Smooth muscle cell of the brain vasculature (primary cell): ENCODE data around the gene NT5DC3.

Experiments
- DNase-seq: peaks from one replicate; pipeline ENCODE4 v3.0.0-alpha.2; 2012; ENCODE audit warnings: low read depth, low spot score

Gene NT5DC3

DNA sequence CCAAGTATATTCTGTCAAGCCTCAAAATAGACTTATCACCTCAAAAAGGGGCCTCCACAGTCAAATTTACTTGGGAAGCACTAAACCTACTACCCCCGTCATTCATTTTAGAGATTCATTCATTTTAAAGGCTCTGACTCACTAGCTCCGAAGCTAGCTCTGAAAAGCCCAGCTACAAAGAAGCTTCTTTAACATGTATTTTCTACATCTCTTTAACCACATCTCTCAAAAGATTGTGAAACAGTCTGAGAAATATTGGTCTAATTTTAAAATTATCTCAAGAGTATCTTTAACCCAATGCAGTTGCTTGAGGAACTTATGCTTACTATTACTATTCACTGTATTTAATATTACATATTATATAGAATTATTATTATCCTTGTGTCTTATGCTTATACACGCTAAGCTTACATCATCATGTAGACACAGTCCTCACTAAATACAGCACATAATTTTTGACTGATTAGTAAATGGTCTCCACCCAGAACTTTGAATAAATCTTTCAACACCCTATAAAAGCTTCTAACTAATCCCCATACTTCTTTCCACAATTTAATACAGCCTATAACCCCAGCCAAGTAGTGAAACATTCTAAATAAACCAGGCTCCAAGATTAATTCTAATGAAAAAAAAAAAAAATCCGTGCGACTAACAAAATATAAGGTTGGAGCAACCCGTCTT is 7.8 kb downstream of the NT5DC3 start:
- no peak for DNase-seq

DNA sequence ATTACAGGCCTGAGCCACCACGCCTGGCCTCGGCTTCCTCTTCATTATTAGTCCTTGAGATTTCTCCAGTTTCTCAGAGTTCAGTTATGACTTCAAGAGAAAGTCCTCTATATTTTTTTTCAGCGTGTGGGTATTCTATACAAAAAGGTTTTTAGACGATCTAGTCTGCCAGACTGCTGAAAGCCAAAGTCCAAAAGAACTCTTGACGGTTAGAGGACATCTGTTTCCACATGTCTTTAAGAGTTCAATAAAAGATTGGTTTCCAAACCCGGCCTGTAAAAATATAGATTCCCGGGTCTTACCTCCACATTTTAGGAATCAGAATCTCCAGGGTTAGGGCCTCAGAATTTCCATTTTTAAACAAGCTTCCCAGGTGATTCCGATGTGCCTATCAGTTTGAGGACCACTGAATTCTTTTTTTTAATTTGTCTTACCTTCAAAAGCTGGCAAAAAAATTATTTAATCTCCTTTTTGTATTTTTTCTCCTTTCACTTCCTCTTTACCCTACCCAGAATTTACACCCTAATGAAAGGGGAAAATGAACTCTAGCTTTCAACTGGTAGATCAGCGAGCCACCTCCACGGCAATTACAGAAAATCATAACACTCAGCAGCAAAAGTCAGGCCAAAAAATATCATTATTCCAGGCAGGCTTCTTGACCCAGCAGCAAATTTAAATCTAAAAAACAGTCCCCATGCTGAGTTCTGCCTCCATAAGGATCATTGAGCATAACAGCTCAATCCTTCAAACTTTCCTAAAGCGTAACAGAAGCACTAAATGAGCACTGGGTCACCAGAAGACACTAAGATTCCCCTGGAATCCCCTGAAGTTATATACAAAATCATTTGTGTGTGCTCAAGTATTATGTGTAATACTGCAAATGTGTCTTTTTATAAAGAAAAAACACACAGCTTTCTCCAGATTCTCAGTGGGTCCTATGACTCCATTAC is 8.7 kb downstream of the NT5DC3 start:
- no peak for DNase-seq

DNA sequence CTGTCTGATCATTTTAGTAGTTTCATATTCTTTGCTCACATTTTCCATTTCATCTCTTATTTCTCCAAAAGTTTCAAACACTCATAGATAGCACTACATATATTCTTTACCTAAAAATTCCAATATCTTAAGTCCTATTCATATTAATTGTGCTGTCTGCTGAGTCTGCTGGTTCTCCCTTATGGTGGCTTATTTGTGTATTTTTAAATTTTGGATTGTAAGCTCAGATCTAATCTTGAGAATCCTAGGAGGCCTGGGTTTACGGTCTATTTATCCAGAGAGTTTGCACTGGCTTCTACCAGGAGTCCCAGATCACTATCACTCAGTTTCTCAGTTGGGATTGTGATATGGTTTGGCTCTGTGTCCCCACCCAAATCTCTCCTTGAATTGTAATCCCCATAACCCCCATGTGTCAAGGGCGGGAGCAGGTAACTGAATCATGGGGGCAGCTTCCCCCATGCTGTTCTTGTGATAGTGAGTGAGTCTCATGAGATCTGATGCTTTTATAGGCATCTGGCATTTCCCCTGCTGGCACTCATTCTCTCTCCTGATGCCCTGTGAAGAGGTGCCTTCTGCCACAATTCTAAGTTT is 10.2 kb downstream of the NT5DC3 start:
- DNase-seq: no peak

DNA sequence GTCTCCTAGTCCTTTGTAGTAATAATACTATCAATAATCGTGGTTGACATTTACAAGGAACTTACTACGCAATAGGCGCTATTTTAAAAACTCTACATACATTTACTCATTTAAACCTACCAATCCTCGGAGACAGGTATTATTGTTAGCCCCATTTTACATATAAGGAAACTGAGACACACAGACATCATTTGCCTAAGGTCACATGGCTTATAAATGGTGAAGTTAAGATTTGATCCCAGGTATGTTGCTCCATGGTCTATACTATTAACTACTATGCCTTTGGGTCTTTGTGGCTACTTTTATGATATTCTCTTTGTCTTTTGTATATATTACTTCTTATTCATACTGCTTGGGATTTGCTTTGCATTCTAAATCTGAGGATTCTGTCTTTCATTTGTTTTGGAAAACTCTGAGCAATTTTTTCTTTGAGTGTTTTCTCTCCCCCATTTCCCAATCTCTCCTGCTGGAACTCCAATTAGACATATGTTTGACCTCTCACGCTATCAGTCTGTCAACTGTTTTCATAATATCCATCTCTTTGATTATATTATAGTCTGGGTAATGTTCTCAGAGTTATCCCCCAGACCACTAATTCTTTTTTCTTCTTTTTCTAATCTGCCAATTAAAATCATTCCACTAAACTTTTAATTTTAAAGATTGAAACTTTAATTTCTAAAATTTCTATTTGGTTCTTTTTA is 10.9 kb downstream of the NT5DC3 start:
- DNase-seq: no peak

DNA sequence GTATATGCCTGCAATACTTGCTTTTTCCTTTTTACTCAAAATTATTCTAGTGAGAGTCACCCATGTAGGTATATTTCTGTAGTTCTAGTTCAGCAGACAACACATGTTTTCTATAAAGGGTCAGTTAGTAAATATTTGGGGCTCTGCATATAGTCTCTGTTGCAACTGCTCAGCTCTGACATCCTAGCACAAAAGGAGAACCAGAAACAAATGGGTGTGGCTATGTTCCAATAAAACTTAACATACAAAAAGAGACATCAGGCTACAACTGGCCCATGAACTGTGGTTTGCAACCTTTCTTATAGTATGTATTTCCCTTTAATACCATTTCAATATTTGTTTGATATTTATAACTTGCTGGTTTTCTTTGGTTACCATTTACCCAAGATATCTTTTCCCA is 11.9 kb downstream of the NT5DC3 start:
- no peak for DNase-seq

DNA sequence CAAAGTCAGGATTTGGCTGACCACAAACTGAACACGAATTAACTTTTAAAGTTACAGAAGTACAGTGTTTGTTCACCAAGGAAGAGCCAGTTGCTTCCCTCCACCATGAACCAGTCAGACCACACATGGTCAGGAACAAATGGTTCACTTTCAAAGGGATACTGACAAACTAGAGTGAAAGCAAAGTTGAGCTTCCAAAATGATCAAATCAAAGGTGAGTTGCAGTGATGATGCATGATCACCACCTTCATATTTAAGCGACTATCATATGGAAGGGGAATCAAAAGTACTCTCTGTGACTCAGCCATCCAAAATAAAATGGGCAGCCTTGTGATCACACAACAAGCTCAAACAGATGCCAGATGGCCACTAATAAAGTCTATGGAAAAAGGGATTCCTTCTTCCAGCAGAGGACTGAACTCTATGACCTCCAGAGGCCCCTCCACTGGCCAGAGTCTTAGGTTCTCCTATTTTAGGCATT is 13.1 kb downstream of the NT5DC3 start:
- DNase-seq: no peak

DNA sequence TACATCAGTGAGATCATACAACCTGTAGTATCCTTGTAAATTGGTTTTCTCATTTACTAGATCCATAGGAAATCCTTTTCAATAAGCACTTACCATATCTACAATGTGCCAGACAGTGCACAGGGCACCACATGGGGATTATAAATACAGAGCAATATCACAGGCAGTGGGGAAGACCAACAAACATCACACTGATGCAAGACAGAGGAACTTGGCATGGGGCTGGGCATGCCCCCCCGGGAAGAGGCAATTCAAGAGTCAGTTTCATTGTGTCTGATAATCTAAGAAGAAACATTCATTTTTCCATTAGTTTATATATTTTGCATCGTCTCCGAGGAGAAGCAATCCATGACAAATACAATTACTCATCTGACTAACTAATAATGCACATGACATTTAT is 16.2 kb downstream of the NT5DC3 start:
- no peak for DNase-seq

DNA sequence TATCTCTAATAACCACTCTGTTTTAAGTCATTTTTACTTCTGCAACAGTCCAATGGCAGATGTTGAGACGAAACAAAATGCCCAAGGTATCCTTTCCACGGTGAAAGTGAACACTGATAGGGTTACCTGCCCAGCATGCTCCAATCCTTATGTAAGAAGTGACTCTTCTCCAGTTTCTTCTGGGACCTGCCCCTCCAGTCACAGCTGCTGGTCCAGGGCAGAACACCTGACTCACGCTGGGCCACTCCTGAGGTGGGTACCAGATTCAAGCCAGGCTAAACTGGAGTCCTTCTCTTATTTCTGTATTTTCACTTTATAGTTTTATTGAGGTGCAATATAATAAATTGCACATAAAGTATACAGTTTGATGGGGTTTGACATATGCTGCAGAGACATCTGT is 16.7 kb downstream of the NT5DC3 start:
- no peak for DNase-seq

DNA sequence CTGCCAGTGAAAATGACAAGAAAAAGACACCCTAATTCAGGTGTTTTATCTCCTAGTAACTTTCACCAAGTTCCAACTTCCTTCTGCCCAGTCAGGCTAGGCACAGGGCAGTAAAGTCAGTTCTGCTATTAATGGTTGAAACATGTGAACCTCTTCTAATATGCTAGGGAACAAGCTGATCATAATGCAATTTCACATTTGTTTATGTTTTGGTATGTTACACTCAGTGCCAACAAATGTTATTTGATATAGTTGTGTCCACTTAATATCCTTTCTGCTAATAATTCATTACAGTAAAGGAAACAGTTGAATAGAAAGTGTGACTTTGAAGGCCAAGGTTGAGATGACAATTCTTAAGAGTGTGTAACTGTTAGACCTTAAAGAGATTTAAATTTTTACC is 17.2 kb downstream of the NT5DC3 start:
- DNase-seq: no peak

DNA sequence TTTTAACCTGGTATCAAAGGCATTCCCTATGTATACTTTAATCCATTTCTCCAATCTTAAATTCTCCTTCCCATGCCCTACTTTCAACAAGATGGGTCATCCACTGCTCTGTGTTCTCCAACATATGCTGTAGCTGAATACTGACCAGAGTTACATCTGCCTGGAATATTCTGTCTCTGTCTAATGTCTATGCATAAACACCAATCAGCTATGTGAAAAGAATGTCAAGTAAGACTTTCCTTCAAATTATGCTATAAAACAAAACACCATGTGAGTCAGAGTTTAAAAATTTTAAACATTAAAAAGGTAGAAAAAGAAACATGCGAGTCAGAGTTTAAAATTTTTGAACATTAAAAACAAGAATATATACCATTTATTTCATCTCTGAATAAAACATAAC is 19.3 kb downstream of the NT5DC3 start:
- no peak for DNase-seq

DNA sequence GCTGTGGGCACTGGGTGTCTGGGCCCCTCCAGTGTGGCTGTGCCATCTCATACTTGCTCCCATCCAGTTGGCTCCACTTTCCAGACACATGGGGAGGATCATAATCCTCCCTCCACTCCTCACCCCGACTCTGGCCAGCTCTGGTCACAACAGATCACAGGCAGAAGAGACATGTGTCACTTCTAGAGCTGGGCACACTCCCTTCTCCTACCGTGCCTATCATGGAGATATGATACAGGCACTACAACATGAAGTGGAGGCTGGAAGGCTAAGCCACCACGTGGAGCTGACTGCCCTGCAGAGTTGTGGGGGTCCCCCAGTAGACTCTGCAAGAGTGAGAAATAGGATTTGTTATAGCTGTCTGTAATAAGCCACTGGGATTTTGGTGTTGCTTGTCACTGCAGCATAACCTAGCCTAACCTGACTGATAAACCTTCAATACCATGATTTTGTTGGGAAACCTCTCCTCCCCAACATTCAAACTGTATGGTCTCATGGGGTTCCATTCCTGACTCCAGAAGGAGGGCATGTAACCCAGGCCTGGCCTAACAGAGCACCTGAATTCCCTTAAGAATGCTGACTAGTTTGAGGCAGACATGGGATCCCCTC is 20.0 kb downstream of the NT5DC3 start:
- no peak for DNase-seq

DNA sequence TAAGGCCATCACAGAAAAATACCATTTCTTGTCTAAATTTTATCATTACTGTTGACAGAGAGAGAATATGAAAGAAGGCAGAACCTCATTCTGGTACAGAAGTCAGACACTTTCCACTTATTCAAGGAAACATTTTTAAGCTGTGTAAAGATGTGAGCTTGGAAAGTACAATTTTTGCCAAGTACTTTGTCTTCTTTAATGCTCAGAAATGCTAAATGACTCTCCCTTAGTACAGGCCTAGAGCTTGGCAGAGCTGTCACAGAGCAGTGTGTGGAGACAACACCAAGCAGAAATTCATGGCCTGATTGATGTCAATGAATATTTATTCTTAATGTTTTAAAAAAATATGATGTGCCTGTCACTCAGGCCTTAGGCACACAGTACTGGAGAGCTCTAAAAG is 20.7 kb downstream of the NT5DC3 start:
- no peak for DNase-seq

DNA sequence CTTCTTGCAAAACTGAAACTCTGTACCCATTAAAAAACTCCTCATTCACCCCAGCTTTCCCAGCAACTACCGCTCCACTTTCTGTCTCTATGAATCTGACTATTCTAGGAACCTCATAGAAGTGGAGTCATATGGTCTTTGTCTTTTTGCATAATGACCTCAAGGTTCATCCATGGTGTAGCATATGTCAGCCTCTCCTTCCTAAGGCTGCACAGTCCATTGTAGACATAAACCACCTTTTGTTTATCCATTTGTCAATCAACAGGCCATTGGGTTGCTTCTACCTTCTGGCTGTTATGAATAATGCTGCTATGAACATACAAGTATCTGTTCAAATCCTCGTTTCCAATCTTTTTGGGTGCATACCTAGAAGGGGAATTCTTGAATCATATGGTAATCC is 21.1 kb downstream of the NT5DC3 start:
- DNase-seq: no peak

DNA sequence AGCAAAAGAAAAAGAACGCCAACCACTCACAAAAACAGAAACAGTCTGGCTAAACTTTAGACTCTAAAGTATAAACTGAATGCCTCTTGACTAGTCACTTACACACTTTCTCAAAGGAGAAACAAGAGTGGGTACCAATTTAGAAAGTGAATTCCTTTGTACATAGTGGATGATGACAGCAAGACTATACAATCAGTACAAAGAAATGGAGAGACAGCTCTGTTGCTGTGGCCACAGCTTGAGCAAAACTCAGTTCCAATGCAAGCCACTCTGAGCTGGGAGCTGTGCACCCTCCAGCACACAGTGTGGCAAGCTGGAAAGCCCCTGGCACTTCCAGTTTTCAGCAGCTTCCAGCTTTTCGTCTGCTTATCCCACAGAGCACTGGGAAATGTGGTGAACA is 21.7 kb downstream of the NT5DC3 start:
- no peak for DNase-seq

DNA sequence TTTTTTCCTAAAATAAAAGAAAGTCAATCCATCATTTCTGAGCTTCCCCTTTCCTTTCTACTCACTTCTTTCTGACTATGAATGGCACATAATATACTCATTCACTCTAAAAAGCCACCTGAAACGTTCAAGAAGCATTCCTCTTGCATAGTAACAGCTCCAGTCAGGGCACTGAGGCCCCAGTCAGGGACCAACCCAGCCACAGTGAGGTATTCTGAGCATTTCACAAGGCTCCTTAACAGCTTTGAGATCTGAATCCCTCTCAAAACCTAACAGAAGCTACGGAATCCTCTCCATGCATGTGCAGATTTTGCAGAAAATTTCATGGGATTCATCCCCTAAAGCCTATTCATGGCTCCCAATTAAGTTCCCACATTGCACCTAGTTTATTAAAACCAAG is 23.2 kb downstream of the NT5DC3 start:
- no peak for DNase-seq

DNA sequence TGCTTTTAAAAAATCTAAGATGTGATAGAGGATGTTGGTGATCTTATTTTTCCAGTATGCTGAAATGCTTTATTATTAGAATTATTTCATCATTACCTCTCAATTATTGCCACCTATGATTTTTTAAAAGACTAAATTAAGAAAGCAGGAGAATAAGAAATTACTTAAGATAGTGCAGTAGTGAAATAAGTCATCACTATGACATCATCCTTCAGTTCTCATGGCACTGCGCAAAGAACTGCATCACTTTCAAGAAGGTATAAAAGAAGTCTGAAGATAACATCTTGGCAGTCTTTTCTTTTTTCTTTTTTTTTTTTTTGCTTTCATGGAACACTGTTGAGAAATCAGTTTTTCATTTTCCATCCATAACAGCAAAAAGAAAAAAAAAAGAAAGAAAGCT is 24.4 kb downstream of the NT5DC3 start:
- no peak for DNase-seq

DNA sequence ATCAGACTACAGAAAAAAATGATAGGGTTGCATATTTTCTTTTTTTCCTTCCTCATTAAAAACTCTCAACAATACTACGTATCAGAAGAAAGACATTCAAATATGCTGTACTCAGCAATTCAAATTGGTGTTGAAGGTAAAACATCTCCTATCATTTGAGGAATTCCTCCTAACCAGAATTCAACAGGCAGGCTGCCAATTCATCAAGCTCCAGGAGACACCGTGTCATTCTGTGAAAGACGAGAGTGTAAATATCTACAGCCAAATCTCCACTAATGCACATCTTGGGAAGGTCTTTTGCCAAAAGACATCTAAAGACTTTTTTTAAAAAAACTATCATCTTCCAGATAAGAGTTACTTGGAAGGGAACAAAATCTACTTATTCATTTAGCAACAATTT is 26.6 kb downstream of the NT5DC3 start:
- DNase-seq: no peak

DNA sequence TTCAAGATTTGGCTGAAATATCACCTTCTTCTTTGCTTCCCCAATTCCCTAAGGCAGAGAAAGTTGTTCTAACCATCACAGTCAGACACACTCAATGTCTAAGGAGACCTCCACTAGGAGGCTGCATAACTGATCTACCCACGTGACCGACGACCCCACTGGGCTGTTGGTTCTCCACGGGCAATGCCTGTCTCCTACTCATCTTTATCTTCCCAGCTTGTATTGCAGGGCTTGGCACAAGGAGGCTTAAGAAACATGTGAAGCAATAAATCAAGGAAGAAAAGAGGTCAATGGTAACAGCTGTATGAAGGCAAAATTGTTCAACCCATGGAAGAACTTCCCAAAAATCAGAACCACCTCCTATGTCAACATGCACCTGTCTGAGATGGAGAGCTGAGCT is 27.1 kb downstream of the NT5DC3 start:
- DNase-seq: no peak

DNA sequence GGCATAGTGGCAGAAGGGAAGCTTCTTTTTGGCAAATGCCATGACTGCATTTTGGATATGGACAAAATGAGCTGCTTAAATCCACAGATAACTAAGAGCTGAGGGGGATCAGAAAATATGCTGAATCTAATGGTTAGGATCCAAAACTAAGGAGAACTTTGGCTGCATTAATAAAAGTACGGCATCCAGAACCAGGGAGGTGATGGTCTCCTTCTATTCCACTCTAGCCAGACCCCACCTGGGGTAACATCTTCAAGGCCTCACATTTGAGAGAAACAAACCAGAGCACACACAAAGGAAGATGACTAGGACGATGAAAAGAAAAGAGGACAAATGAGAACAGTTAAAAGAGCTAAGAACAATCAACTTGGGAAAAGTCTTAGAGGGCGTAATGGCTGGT is 27.6 kb downstream of the NT5DC3 start:
- DNase-seq: no peak

DNA sequence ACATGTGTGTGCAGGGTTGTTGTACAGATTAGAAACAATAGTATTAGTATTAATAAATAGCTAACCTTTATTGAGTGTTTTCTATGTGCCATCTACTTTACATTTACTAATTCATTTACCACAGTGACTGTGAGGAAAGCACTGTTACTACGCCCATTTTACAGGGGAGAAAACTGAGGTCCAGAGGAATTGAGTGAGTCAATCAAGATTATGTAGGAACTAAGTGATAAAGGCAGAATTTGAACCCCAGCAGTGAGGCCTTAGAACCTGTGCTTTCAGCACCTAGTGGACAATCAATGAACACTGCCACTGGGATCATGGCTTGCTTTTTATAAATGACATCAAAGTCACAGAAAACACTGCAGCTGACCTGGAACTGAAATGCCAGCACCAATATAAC is 28.2 kb downstream of the NT5DC3 start:
- DNase-seq: no peak

DNA sequence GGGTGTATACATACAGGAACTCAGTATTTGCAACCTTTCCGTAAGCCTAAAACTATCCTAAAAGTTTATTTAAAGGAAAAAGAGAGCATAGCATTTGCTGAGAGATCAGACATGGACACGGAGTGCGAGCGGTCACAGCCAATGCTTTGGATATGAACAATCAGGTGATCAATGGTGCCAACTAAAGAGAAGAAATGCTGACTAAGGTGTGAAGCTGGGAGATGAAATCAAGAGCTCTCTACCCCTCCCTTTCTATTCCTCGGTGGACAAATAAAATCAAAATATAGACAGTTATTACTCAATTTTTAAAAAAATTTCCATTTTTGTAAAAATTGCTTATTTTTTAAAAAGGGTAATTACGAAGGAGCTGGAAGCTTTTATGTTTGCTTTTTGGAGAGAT is 29.2 kb downstream of the NT5DC3 start:
- no peak for DNase-seq

DNA sequence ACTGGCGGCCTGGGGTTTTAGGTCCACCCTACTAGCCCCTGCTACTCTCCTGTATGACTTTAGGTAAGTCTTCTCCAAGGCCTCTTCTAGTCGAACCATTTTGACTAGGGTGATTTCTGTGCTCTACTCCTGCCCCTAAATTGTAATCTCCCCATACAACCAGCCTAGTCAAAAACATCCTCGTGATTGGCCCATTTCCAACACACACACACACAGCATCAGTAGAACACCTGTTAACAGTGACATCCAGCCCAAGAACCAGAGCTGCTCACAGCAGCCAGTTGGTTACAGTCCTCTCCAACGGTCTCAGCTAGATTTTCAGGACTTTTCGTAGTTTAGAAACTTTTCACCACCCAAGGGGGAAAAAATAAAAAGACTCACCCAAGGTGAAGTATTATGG is 30.9 kb downstream of the NT5DC3 start:
- no peak for DNase-seq
